Karpas-422 (cell line): ENCODE results near the gene ADAM21. TPM values are rescaled to one million over a fixed set of nuclear protein-coding genes. Genes with fewer than 3 reads are reported as not detected.
"Not testable (repeated sequence)": the region's sequence is repeated elsewhere in the genome, so short reads cannot be mapped to it uniquely, and the experiment has no call there.

ENCODE experiments used
- DNase-seq: peaks from one replicate; pipeline ENCODE4 v3.0.0-alpha.2; 2015
- H2AFZ ChIP-seq: fragments of 200-600 bp; sonication (generic); 2 replicates; pipeline ENCODE4 v1.6.1; 2014; ENCODE audit warnings: antibody characterized with exemption, low read length, mixed read lengths
- H3K27ac ChIP-seq: fragments of 200-600 bp; sonication (generic); 2 replicates; pipeline ENCODE4 v1.5.1; 2014; ENCODE audit warnings: mild to moderate bottlenecking, low read length, moderate library complexity
- H3K27me3 ChIP-seq: fragments of 200-600 bp; sonication (generic); 2 replicates; pipeline ENCODE4 v1.6.1; 2014; ENCODE audit warnings: low read length, mixed read lengths
- H3K36me3 ChIP-seq: fragments of 200-600 bp; sonication (generic); 2 replicates; pipeline ENCODE4 v1.6.1; 2014; ENCODE audit warnings: low read length, mixed read lengths; ENCODE audit not compliant: insufficient read depth
- H3K4me1 ChIP-seq: fragments of 200-600 bp; sonication (generic); 2 replicates; pipeline ENCODE4 v1.6.1; 2014; ENCODE audit warnings: mild to moderate bottlenecking, low read length, mixed read lengths
- H3K4me2 ChIP-seq: fragments of 200-600 bp; sonication (generic); 2 replicates; pipeline ENCODE4 v1.6.1; 2014; ENCODE audit warnings: low read length, low read depth, mild to moderate bottlenecking; ENCODE audit not compliant: poor library complexity, severe bottlenecking
- H3K4me3 ChIP-seq: fragments of 200-600 bp; sonication (generic); 2 replicates; pipeline ENCODE4 v1.5.1; 2014; ENCODE audit warnings: mild to moderate bottlenecking, antibody characterized with exemption, low read length, mixed read lengths
- H3K79me2 ChIP-seq: fragments of 200-600 bp; sonication (generic); 2 replicates; pipeline ENCODE4 v1.6.1; 2014; ENCODE audit warnings: mild to moderate bottlenecking, low read length, mixed read lengths
- H3K9ac ChIP-seq: fragments of 200-600 bp; sonication (generic); 2 replicates; pipeline ENCODE4 v1.6.0; 2014; ENCODE audit warnings: low read length
- H3K9me2 ChIP-seq: fragments of 200-600 bp; sonication (generic), shearing (Covaris generic); replicated peaks from 2 replicates; pipeline ENCODE4 v1.6.0; 2014; ENCODE audit warnings: mild to moderate bottlenecking, low read length, moderate library complexity; ENCODE audit not compliant: insufficient read depth
- H3K9me3 ChIP-seq: fragments of 300-700, 200-600 bp; sonication (generic); 2 replicates; pipeline ENCODE4 v1.6.1; 2014; ENCODE audit warnings: low read length, mixed read lengths
- H4K20me1 ChIP-seq: fragments of 200-600 bp; sonication (generic); 2 replicates; pipeline ENCODE4 v1.6.1; 2014; ENCODE audit warnings: mild to moderate bottlenecking, antibody characterized with exemption, low read length, low read depth; ENCODE audit not compliant: insufficient read depth
- total RNA-seq: library from RNA; depleted of rRNA; stranded (reverse); fragments of >200 nt; shearing (Covaris generic); gene quantifications from 2 replicates; pipeline ENCODE4 v1.2.3, GENCODE V29; 2014; ENCODE audit warnings: low replicate concordance

The ADAM21 gene
- total RNA-seq, 1 experiment from 2014 or later = 0.56 TPM

DNA sequence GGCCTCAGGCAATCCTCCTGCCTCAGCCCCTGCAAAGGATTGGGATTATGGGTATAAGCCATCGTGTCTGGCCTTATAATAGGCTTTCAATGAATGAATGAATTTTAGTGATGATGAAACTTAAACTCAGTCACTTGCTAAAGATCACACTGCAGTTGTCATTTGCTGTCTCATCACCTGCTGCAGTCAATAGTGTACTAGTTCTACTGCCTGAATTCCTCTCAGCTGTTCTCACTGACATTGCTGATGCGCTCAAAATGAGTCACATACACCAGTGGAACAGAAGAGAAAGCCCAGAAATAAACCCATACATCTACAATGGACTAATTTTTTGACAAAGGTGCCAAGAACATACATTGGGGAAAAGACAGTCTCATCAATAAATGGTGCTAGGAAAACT is 29.4 kb upstream of the ADAM21 start:
- Histone ChIP-seq H3K27ac (no peak overlapping the region), H2AFZ (no peak overlapping the region), H3K4me1 (peaks cover 8% of the 10 kb centered on the region), H3K9me2 (no peaks in the 10 kb centered on the region), H3K4me3 (no peak overlapping the region), H3K79me2 (no peaks in the 10 kb centered on the region), H3K9me3 (no peaks in the 10 kb centered on the region), H3K4me2 (no peak overlapping the region), H3K36me3 (no peaks in the 10 kb centered on the region), H4K20me1 (no peaks in the 10 kb centered on the region), H3K27me3 (no peaks in the 10 kb centered on the region), H3K9ac (no peak overlapping the region)
- DNase-seq = no peak

- no peaks in the 10 kb centered on the region for H3K9me2 ChIP-seq
- no peaks in the 10 kb centered on the region for H3K27me3 ChIP-seq
- H3K9me3 ChIP-seq = no peaks in the 10 kb centered on the region
- no peaks in the 10 kb centered on the region for H3K79me2 ChIP-seq
- peak; percentile 80 for DNase-seq
- no peak overlapping the region for H3K9ac ChIP-seq
- H3K36me3 ChIP-seq = no peaks in the 10 kb centered on the region
- H3K4me3 ChIP-seq = no peak overlapping the region
- no peak overlapping the region for H2AFZ ChIP-seq
- H3K4me1 ChIP-seq = peaks cover 8% of the 10 kb centered on the region
- H4K20me1 ChIP-seq = no peaks in the 10 kb centered on the region
- no peak overlapping the region for H3K4me2 ChIP-seq
- no peak overlapping the region for H3K27ac ChIP-seq
These were observed 26.6 kb upstream of the ADAM21 start for GRCh38 chr14:70425354-70425753.

- not testable (repeated sequence) for H3K4me3 ChIP-seq, H3K9me3 ChIP-seq, H3K9ac ChIP-seq, H3K4me1 ChIP-seq, DNase-seq, H3K27ac ChIP-seq, H3K27me3 ChIP-seq, H3K79me2 ChIP-seq, H3K36me3 ChIP-seq, H4K20me1 ChIP-seq, H3K4me2 ChIP-seq, H3K9me2 ChIP-seq, H2AFZ ChIP-seq
These were observed 25.4 kb upstream of the ADAM21 start for GRCh38 chr14:70426555-70426954.

DNA sequence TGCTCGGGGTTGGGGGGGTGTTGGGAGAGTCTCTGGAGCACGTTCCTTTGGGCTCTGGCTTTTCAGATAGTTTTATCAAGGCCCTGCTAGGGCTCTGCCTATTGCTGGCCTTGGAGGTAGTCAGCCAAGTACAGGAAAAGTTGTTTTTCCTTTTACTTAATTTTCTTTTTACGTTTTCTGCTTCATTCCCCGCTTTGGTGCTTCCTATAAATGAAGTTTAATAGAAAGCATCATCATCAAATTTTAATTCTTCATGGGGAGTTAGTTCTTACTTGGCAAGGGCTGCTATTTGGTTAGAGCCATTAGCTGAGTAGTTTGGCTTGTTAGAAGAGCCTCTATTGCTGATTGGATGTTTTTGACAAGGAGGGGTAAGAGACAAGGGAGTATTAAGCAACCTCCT is 15.1 kb upstream of the ADAM21 start:
- Histone ChIP-seq H3K9me3 (peaks cover 19% of the 10 kb centered on the region), H3K9me2 (no peaks in the 10 kb centered on the region), H3K36me3 (no peaks in the 10 kb centered on the region), H3K79me2 (no peaks in the 10 kb centered on the region), H3K9ac (no peak overlapping the region), H3K4me2 (no peak overlapping the region), H4K20me1 (no peaks in the 10 kb centered on the region), H3K27me3 (peaks cover 10% of the 10 kb centered on the region; the same call in 1 of the 2 replicates), H3K27ac (no peak overlapping the region), H2AFZ (no peak overlapping the region), H3K4me1 (no peaks in the 10 kb centered on the region), H3K4me3 (no peak overlapping the region)
- no peak for DNase-seq

- Histone ChIP-seq H3K4me3 (no peak overlapping the region), H3K4me1 (no peaks in the 10 kb centered on the region), H3K36me3 (no peaks in the 10 kb centered on the region), H2AFZ (no peak overlapping the region), H3K9me3 (peaks cover 36% of the 10 kb centered on the region), H3K27ac (no peak overlapping the region), H3K9ac (no peak overlapping the region), H3K27me3 (peaks cover 10% of the 10 kb centered on the region; the same call in 1 of the 2 replicates), H3K79me2 (no peaks in the 10 kb centered on the region), H3K4me2 (no peak overlapping the region), H3K9me2 (no peaks in the 10 kb centered on the region), H4K20me1 (no peaks in the 10 kb centered on the region)
- DNase-seq = no peak
These were observed 10.3 kb upstream of the ADAM21 start for GRCh38 chr14:70441641-70442040.

DNA sequence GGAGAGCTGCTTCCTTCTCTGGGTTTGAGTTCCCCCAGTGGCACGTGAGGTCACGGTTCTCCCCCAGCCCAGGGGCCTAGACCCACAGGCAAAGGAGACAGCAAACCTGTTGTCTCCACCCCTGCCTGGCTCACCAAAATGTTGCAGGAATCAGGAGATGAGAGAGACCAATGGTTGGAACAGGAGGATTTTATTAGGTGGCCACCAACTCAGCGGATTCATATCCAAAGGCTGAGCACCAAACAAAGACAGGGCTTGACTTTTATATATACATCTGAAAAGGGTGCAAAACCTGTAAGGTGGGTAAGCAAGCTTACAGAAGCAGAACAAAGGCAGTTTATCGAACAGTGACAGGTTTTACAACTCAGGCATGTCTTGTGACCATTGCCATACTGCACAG is 9.2 kb upstream of the ADAM21 start:
- no peaks in the 10 kb centered on the region for H3K79me2 ChIP-seq
- H3K9ac ChIP-seq = no peak overlapping the region
- H3K4me1 ChIP-seq = no peaks in the 10 kb centered on the region
- no peak overlapping the region for H3K4me2 ChIP-seq
- H3K9me2 ChIP-seq = no peaks in the 10 kb centered on the region
- H3K36me3 ChIP-seq = no peaks in the 10 kb centered on the region
- DNase-seq = no peak
- no peak overlapping the region for H3K4me3 ChIP-seq
- H3K9me3 ChIP-seq = peaks cover 25% of the 10 kb centered on the region
- 0 out of 2 replicates have a peak, but pooled peaks cover 3% of the 10 kb centered on the region for H3K27me3 ChIP-seq
- H2AFZ ChIP-seq = no peak overlapping the region
- no peaks in the 10 kb centered on the region for H4K20me1 ChIP-seq
- H3K27ac ChIP-seq = no peak overlapping the region

DNA sequence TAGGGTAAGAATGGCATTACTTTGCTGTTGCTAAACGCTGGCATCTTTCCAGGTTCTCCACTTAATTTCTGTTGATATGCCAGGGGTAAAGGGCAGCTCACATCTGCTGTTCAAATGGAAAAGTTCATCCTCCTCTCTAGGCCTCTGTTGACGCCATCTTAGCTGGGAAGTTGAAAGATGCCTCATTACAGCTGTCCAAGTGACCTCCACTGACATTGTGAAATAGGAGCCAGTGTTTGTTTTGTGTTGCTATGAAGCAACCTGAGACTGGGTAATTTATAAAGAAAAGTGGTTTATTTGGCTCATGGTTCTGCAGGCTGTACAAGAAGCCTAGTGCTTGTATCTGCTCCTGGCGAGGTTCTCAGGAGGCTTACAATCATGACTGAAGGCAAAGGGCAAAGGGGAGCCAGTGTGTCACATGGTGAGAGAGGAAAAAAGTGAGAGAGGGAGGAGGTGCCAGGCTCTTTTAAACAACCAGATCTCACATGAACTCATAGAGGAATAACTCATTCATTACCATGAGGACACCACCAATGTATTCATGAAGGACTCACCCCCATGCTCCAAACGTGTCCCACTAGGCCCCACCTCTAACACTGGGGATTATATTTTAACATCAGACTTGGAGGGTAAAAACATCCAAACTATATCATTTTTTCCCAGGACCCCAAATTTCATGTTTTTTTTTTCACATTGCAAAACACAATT is 3.2 kb upstream of the ADAM21 start:
- Histone ChIP-seq H3K9me3 (peaks cover 1% of the 10 kb centered on the region), H3K4me3 (no peak overlapping the region), H3K79me2 (no peaks in the 10 kb centered on the region), H3K9me2 (no peaks in the 10 kb centered on the region), H3K27me3 (no peaks in the 10 kb centered on the region), H4K20me1 (no peaks in the 10 kb centered on the region), H2AFZ (no peak overlapping the region), H3K9ac (no peak overlapping the region), H3K4me2 (no peak overlapping the region), H3K36me3 (no peaks in the 10 kb centered on the region), H3K27ac (no peak overlapping the region), H3K4me1 (no peaks in the 10 kb centered on the region)
- DNase-seq = no peak

- no peaks in the 10 kb centered on the region for H3K79me2 ChIP-seq
- no peak overlapping the region for H3K27ac ChIP-seq
- H3K4me2 ChIP-seq = no peak overlapping the region
- H3K27me3 ChIP-seq = no peaks in the 10 kb centered on the region
- no peaks in the 10 kb centered on the region for H3K36me3 ChIP-seq
- no peak overlapping the region for H2AFZ ChIP-seq
- no peaks in the 10 kb centered on the region for H3K4me1 ChIP-seq
- no peaks in the 10 kb centered on the region for H4K20me1 ChIP-seq
- no peak overlapping the region for H3K9ac ChIP-seq
- no peak overlapping the region for H3K4me3 ChIP-seq
- no peaks in the 10 kb centered on the region for H3K9me2 ChIP-seq
- DNase-seq = no peak
- no peaks in the 10 kb centered on the region for H3K9me3 ChIP-seq
These were observed 2.8 kb downstream of the ADAM21 start for GRCh38 chr14:70454731-70455130.
